HCT116 (cell line): ENCODE results near the gene CFAP61. TPM values are rescaled to one million over a fixed set of nuclear protein-coding genes. Genes with fewer than 3 reads are reported as not detected.
"Not testable (repeated sequence)": the region's sequence is repeated elsewhere in the genome, so short reads cannot be mapped to it uniquely, and the experiment has no call there.

ENCODE experiments used
- ATAC-seq: fragments of 200-7000 bp; cut with Tn5 transposase; 2 replicates; pipeline ENCODE4 v1.9.1; 2020; ENCODE audit warnings: mild to moderate bottlenecking, moderate library complexity
- BruUV-seq: library from RNA; stranded (reverse); fragments of 400-500 nt; replicated peaks from 2 replicates; lab custom pipeline; 2021; lab: Mats Ljungman, UMichigan
- CTCF ChIA-PET: fragments of 300-600 bp; sonication (Branson Sonifier 250); formaldehyde crosslinking; loops from one replicate; lab custom pipeline; 2021; ENCODE audit warnings: antibody characterized with exemption; lab: Charles Lee
- POLR2A ChIA-PET: fragments of 300-600, 350-600 bp; sonication (Branson Sonifier 250); formaldehyde crosslinking; loops from one replicate; lab custom pipeline; 2021; ENCODE audit warnings: antibody characterized with exemption; lab: Charles Lee
- RAD21 ChIA-PET, 2 experiments: fragments of 300-600 bp; sonication (Branson Sonifier 250); formaldehyde crosslinking; loops; one replicate each; lab custom pipeline; 2023; ENCODE audit warnings: low total read pairs in 2 of 2; ENCODE audit not compliant: uncharacterized antibody in 2 of 2, unreplicated experiment in 2 of 2, low non-redundant PET in 1 of 2; lab: Charles Lee
- DNase-seq: peaks from one replicate; pipeline ENCODE4 v3.0.0-alpha.2; 2010; ENCODE audit warnings: low read depth, low spot score
- H2AFZ ChIP-seq: fragments of 200-600 bp; shearing (Covaris generic), sonication (generic); 2 replicates; pipeline ENCODE4 v1.6.1; 2017; ENCODE audit warnings: low read depth, mixed run types, mixed read lengths, antibody characterized with exemption, low read length; ENCODE audit not compliant: poor library complexity, severe bottlenecking
- H3K27ac ChIP-seq: 2 replicates; pipeline ENCODE4 v1.5.1; 2012; ENCODE audit warnings: low read depth, low read length
- H3K27me3 ChIP-seq: fragments of 200-600 bp; sonication (generic); 2 replicates; pipeline ENCODE4 v1.6.1; 2016; ENCODE audit warnings: mixed run types, low read length, mixed read lengths; ENCODE audit not compliant: insufficient read depth
- H3K36me3 ChIP-seq, 2 experiments: fragments of 200-500 bp in 1 of 2; fragments of 200-600 bp in 1 of 2; sonication (Bioruptor generic) in 1 of 2; sonication (generic) in 1 of 2; 2 replicates each; pipeline versions ENCODE4 v1.5.1 to v1.6.1; 2014 to 2016; ENCODE audit warnings: low read length in 2 of 2, inconsistent platforms in 1 of 2, mixed read lengths in 1 of 2, mixed run types in 1 of 2; ENCODE audit not compliant: insufficient read depth in 2 of 2, control insufficient read depth in 1 of 2
- H3K4me1 ChIP-seq, 2 experiments: fragments of 200-600 bp in 1 of 2; sonication (generic) in 1 of 2; 2 replicates each; pipeline versions ENCODE4 v1.5.1 to v1.6.1; 2012 to 2017; ENCODE audit warnings: low read length in 2 of 2, inconsistent platforms in 1 of 2, mild to moderate bottlenecking in 1 of 2, mixed read lengths in 1 of 2, mixed run types in 1 of 2, moderate library complexity in 1 of 2; ENCODE audit not compliant: insufficient read depth in 2 of 2, control insufficient read depth in 1 of 2
- H3K4me2 ChIP-seq: fragments of 200-600 bp; sonication (generic); 2 replicates; pipeline ENCODE4 v1.6.1; 2017; ENCODE audit warnings: mixed run types, low read length, mixed read lengths
- H3K4me3 ChIP-seq, 2 experiments: fragments of 200-600 bp in 1 of 2; sonication (generic) in 1 of 2; replicated peaks in 1 of 2; 2 replicates each; pipeline ENCODE4 v1.5.1; 2011 to 2016; ENCODE audit warnings: low read length in 2 of 2, control low read depth in 1 of 2, low read depth in 1 of 2, mild to moderate bottlenecking in 1 of 2, mixed read lengths in 1 of 2, mixed run types in 1 of 2
- H3K79me2 ChIP-seq: fragments of 200-600 bp; sonication (generic); 2 replicates; pipeline ENCODE4 v1.6.1; 2017; ENCODE audit warnings: mild to moderate bottlenecking, mixed run types, low read length, moderate library complexity, mixed read lengths; ENCODE audit not compliant: insufficient read depth
- H3K9ac ChIP-seq: fragments of 200-600 bp; sonication (generic); 2 replicates; pipeline ENCODE4 v1.6.1; 2016; ENCODE audit warnings: low read length, mixed read lengths
- H3K9me2 ChIP-seq: fragments of 200-600 bp; sonication (generic), shearing (Covaris generic); 2 replicates; pipeline ENCODE4 v1.6.1; 2017; ENCODE audit warnings: mixed run types, mild to moderate bottlenecking, moderate library complexity; ENCODE audit not compliant: insufficient read depth
- H3K9me3 ChIP-seq, 2 experiments: fragments of 200-500 bp in 1 of 2; fragments of 200-600 bp in 1 of 2; sonication (Bioruptor generic) in 1 of 2; sonication (generic) in 1 of 2; 2 replicates each; pipeline ENCODE4 v1.6.1; 2014 to 2017; ENCODE audit warnings: low read length in 2 of 2, mixed read lengths in 2 of 2, inconsistent platforms in 1 of 2, low read depth in 1 of 2, mild to moderate bottlenecking in 1 of 2, mixed run types in 1 of 2, moderate library complexity in 1 of 2; ENCODE audit not compliant: control insufficient read depth in 1 of 2, insufficient read depth in 1 of 2
- H4K20me1 ChIP-seq: fragments of 200-600 bp; sonication (generic), shearing (Covaris generic); 2 replicates; pipeline ENCODE4 v1.6.1; 2017; ENCODE audit warnings: mixed run types, mild to moderate bottlenecking, moderate library complexity; ENCODE audit not compliant: insufficient read depth
- CBX3 ChIP-seq: IDR thresholded peaks from 2 replicates; pipeline ENCODE4 v1.6.1; 2012; ENCODE audit warnings: low read depth
- CEBPB ChIP-seq: IDR thresholded peaks from 2 replicates; pipeline ENCODE4 v1.6.1; 2012; ENCODE audit warnings: low read depth
- EGR1 ChIP-seq: IDR thresholded peaks from 2 replicates; pipeline ENCODE4 v1.6.1; 2012; ENCODE audit warnings: low read depth
- ELF1 ChIP-seq: IDR thresholded peaks from 2 replicates; pipeline ENCODE4 v1.6.1; 2012; ENCODE audit warnings: low read depth, borderline replicate concordance
- EZH2 ChIP-seq: fragments of 200-600 bp; sonication (generic); IDR thresholded peaks from 2 replicates; pipeline ENCODE4 v1.6.1; 2017; ENCODE audit warnings: antibody characterized with exemption, mixed run types
- EZH2phosphoT487 ChIP-seq: fragments of 200-600 bp; IDR thresholded peaks from 2 replicates; pipeline ENCODE4 v1.6.1; 2018; ENCODE audit warnings: antibody characterized with exemption, borderline replicate concordance
- FOSL1 ChIP-seq: IDR thresholded peaks from 2 replicates; pipeline ENCODE4 v1.6.1; 2012; ENCODE audit warnings: low read depth
- JUND ChIP-seq: IDR thresholded peaks from 2 replicates; pipeline ENCODE4 v1.6.1; 2012
- POLR2A ChIP-seq: IDR thresholded peaks from 2 replicates; pipeline ENCODE4 v1.7.0; 2011; ENCODE audit warnings: borderline replicate concordance; ENCODE audit not compliant: insufficient read depth, insufficient read length; ENCODE audit errors: extremely low read depth
- POLR2AphosphoS5 ChIP-seq: IDR thresholded peaks from 2 replicates; pipeline ENCODE4 v1.6.1; 2011; ENCODE audit warnings: mild to moderate bottlenecking, low read depth, low read length, moderate library complexity
- RAD21 ChIP-seq: IDR thresholded peaks from 2 replicates; pipeline ENCODE4 v1.6.1; 2012; ENCODE audit warnings: low read depth, mild to moderate bottlenecking
- SRF ChIP-seq: IDR thresholded peaks from 2 replicates; pipeline ENCODE4 v1.6.1; 2012; ENCODE audit warnings: low read depth
- YY1 ChIP-seq: IDR thresholded peaks from 2 replicates; pipeline ENCODE4 v1.6.1; 2011; ENCODE audit warnings: low read length, low read depth, moderate library complexity, mild to moderate bottlenecking; ENCODE audit not compliant: insufficient replicate concordance; ENCODE audit errors: extremely low read depth
- ZNF274 ChIP-seq: fragments of 200-500 bp; sonication (Bioruptor generic); IDR thresholded peaks from 2 replicates; pipeline ENCODE4 v1.6.1; 2014; ENCODE audit warnings: mild to moderate bottlenecking, low read depth, low read length, inconsistent platforms
- intact Hi-C: fragments of 100-400 bp; cut with micrococcal nuclease; formaldehyde crosslinking; loops from 2 replicates; pipeline ENCODE4 v1.10.0; 2022
- total RNA-seq: library from RNA; stranded (reverse); gene quantifications from one replicate; pipeline ENCODE4 v1.2.1, GENCODE V29; 2021; ENCODE audit not compliant: unreplicated experiment
- TF ChIP-seq, protein P1 (sequence below), 3 experiments: fragments of 200-600 bp in 1 of 3; sonication (generic) in 1 of 3; IDR thresholded peaks in 2 of 3; conservative IDR thresholded peaks in 1 of 3; 2 replicates each; pipeline ENCODE4 v1.5.1; 2012 to 2017; ENCODE audit warnings: low read depth in 2 of 3, low read length in 2 of 3, antibody characterized with exemption in 1 of 3, borderline replicate concordance in 1 of 3, control low read depth in 1 of 3, mild to moderate bottlenecking in 1 of 3, mixed read lengths in 1 of 3, mixed run types in 1 of 3, moderate library complexity in 1 of 3; ENCODE audit not compliant: insufficient read depth in 1 of 3
- TF ChIP-seq, protein P2 (sequence below): IDR thresholded peaks from 2 replicates; pipeline ENCODE4 v1.6.1; 2011; ENCODE audit warnings: mild to moderate bottlenecking, low read length, moderate library complexity; ENCODE audit not compliant: insufficient replicate concordance; ENCODE audit errors: extremely low read depth
- TF ChIP-seq, protein P3 (sequence below): IDR thresholded peaks from 2 replicates; pipeline ENCODE4 v1.6.1; 2012

Gene CFAP61
- total RNA-seq, 1 experiment from 2014 or later: 1.7 TPM

DNA sequence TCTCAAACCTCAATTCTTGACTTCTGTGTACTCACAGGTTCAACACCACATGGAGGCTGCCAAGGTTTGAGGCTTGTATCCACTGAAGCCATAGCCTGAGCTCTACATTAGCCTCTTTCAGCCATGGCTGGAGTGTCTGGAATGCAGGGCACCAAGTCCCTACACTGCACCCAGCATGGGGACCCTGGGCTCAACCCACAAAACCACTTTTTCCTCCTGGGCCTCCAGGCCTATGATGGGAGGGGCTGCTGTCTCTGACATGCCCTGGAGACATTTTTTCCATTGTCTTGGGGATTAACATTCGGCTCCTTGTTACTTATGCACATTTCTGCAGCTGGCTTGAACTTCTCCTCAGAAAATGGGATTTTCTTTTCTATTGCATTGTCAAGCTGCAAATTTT is 192.1 kb downstream of the CFAP61 start:
- H3K9me2 ChIP-seq, H3K79me2 ChIP-seq, H3K9ac ChIP-seq, CTCF ChIA-PET, H3K36me3 ChIP-seq, H3K27me3 ChIP-seq, H4K20me1 ChIP-seq, RAD21 ChIA-PET, intact Hi-C loops, H3K9me3 ChIP-seq, H3K27ac ChIP-seq, H3K4me1 ChIP-seq, DNase-seq, ATAC-seq, H3K4me3 ChIP-seq, POLR2A ChIA-PET, H3K4me2 ChIP-seq, BruUV-seq, H2AFZ ChIP-seq: not testable (repeated sequence)

DNA sequence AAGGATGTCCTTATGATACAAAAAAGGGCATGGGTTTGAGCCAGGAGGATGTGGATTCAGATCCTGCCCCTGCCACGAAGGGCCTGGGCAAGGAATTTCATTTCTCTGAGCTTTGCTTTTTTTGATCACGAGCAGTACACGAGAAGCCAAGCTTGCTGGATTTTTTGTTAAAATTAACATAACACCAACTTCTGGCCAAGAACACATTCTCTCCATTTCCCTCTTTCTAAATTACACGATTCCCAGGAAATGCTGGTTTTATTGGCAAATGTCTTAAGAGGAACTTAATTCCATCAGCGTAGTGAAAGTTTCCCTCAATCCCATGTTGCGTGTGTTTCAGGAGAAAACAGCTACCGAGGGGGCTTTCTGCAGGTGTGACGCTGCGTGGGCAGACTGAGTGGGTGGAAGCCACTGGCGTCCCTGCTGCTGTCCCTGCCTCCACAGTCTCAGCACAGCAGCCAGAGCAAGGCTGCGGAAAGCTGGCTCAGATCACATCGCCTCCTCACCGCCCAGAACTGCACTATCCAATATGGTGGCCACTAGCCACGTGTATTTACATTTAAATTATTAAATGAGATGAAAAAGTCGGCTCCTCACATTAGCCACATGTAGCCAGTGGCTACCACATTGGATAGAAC is 194.8 kb downstream of the CFAP61 start:
- Histone ChIP-seq H3K4me1 (no peaks in the 10 kb centered on the region), H3K9me3 (no peaks in the 10 kb centered on the region), H3K4me3 (no peak overlapping the region), H3K36me3 (no peaks in the 10 kb centered on the region), H3K9me2 (no peaks in the 10 kb centered on the region), H3K27ac (no peak overlapping the region), H3K9ac (no peak overlapping the region), H3K27me3 (no peaks in the 10 kb centered on the region), H3K4me2 (no peak overlapping the region), H4K20me1 (no peaks in the 10 kb centered on the region), H2AFZ (no peak overlapping the region), H3K79me2 (no peaks in the 10 kb centered on the region)
- ChIA-PET RAD21 (no interaction called here), CTCF (interaction anchor here (1.9 kb wide), 1 partner anchor 10 kb away, joined by 6 read pairs; no protein-coding TSS in a partner anchor), POLR2A (no interaction called here)
- BruUV-seq: no TSS peak
- TF ChIP-seq EZH2 (no peak), SRF (no peak), POLR2AphosphoS5 (no peak), CBX3 (no peak), EGR1 (no peak), POLR2A (no peak), EZH2phosphoT487 (no peak), ELF1 (no peak), RAD21 (no peak), JUND (no peak), FOSL1 (no peak), ZNF274 (no peak), YY1 (no peak), CEBPB (no peak)
- TF ChIP-seq, protein P1, sequence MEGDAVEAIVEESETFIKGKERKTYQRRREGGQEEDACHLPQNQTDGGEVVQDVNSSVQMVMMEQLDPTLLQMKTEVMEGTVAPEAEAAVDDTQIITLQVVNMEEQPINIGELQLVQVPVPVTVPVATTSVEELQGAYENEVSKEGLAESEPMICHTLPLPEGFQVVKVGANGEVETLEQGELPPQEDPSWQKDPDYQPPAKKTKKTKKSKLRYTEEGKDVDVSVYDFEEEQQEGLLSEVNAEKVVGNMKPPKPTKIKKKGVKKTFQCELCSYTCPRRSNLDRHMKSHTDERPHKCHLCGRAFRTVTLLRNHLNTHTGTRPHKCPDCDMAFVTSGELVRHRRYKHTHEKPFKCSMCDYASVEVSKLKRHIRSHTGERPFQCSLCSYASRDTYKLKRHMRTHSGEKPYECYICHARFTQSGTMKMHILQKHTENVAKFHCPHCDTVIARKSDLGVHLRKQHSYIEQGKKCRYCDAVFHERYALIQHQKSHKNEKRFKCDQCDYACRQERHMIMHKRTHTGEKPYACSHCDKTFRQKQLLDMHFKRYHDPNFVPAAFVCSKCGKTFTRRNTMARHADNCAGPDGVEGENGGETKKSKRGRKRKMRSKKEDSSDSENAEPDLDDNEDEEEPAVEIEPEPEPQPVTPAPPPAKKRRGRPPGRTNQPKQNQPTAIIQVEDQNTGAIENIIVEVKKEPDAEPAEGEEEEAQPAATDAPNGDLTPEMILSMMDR (IDR thresholded peaks at IDR 0.05 in 2 of 3, conservative IDR thresholded peaks at IDR 0.05 in 1 of 3; ENCODE audit: borderline replicate concordance in 1 of 3, insufficient read depth in 1 of 3, low read depth in 2 of 3, low read length in 2 of 3): no peak
- TF ChIP-seq, protein P2, sequence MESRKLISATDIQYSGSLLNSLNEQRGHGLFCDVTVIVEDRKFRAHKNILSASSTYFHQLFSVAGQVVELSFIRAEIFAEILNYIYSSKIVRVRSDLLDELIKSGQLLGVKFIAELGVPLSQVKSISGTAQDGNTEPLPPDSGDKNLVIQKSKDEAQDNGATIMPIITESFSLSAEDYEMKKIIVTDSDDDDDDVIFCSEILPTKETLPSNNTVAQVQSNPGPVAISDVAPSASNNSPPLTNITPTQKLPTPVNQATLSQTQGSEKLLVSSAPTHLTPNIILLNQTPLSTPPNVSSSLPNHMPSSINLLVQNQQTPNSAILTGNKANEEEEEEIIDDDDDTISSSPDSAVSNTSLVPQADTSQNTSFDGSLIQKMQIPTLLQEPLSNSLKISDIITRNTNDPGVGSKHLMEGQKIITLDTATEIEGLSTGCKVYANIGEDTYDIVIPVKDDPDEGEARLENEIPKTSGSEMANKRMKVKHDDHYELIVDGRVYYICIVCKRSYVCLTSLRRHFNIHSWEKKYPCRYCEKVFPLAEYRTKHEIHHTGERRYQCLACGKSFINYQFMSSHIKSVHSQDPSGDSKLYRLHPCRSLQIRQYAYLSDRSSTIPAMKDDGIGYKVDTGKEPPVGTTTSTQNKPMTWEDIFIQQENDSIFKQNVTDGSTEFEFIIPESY: no peak
- TF ChIP-seq, protein P3, sequence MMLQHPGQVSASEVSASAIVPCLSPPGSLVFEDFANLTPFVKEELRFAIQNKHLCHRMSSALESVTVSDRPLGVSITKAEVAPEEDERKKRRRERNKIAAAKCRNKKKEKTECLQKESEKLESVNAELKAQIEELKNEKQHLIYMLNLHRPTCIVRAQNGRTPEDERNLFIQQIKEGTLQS: no peak
- ATAC-seq (no peak), DNase-seq (no peak)
- intact Hi-C loops: no loop called here
